ENCODE data around the gene MAU2. TPM values are rescaled to one million over a fixed set of nuclear protein-coding genes. Genes with fewer than 3 reads are reported as not detected.

MAU2 gene
- total and polyA plus RNA-seq, 2 of the 8 experiments (the other 6 are each of a cell fraction or from before 2014, with no cell fraction given): 32.0 to 40.8 TPM

DNA sequence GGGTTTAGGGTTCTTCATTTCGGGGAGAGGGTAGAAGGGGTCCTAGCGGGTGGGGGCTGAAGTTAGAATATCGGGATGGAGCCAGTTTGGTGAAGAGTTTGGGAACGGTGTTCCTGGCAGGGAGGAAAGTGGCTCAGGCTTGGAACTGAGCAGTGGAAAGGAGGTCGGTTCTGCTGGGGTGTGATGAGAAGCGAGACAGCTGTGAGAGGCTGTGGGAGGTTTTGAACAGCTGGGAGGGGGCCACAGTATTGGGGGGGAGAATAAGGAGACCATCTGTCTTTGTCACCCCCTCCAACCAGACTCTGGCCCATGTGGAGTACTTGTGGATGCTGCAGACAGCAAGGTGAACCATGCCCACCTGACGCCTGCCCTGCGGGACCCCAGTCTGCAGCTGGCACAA is 46.5 kb upstream of the MAU2 start:
- 88% methylated on average over 4 of the region's 8 CpGs; no CpG with 5 or more reads in 1 of the 2 experiments for WGBS, 2 experiments (ENCODE audit: extremely low coverage in 1 of 2, insufficient coverage in 1 of 2, insufficient read length in 1 of 2, insufficient replicate concordance in 2 of 2, low coverage in 1 of 2, low lambda C conversion rate in 2 of 2, missing lambda C conversion rate in 1 of 2)
- TF ChIP-seq GABPA (IDR thresholded peaks at IDR 0.05; ENCODE audit: borderline replicate concordance, insufficient read depth, low read length) (no peak), TAF7 (optimal IDR thresholded peaks at IDR 0.05; ENCODE audit: borderline replicate concordance, low read depth, low read length) (no peak), CREB1 (IDR thresholded peaks at IDR 0.05) (no peak), TBP (IDR thresholded peaks at IDR 0.05; ENCODE audit: low read depth, low read length) (no peak), TEAD4 (IDR thresholded peaks at IDR 0.05; ENCODE audit: low read depth, low read length) (no peak), POU5F1 (IDR thresholded peaks at IDR 0.05; ENCODE audit: low read depth, low read length) (no peak), HDAC6 (IDR thresholded peaks at IDR 0.05; ENCODE audit: low read depth, low read length) (no peak), EZH2 (IDR thresholded peaks at IDR 0.05; ENCODE audit: low read depth, low read length, severe bottlenecking) (no peak)
- H3K4ac ChIP-seq (replicated peaks; ENCODE audit: insufficient read length, low read depth, low read length): no peak overlapping the region
- no peak overlapping the region for H2BK12ac ChIP-seq (ENCODE audit: low read depth, low read length)
- no peak overlapping the region for H2BK20ac ChIP-seq (ENCODE audit: low read length)
- H3K56ac ChIP-seq (replicated peaks; ENCODE audit: insufficient read length, low read depth, low read length): no peak overlapping the region
- no peak overlapping the region for H3K14ac ChIP-seq (ENCODE audit: insufficient read length)
- H2AK5ac ChIP-seq (ENCODE audit: low read depth, low read length): no peak overlapping the region
- ChIA-PET POLR2A (ENCODE audit: partially characterized antibody) (interaction anchor here (1.1 to 1.3 kb wide), 3 partner anchors 31 to 67 kb away, joined by 3 to 5 read pairs (median 3); partner anchors contain the start of gene SUGP1), CTCF (ENCODE audit: partially characterized antibody) (interaction anchor here (0.7 to 1.2 kb wide), 3 partner anchors 14 to 387 kb away, joined by 3 read pairs; no protein-coding TSS in a partner anchor)
- H3K79me1 ChIP-seq (ENCODE audit: low read depth, low read length): no peaks in the 10 kb centered on the region; the same call in 1 of the 2 replicates
- DNase-seq (ENCODE audit: low read depth in 1 of 2, low spot score in 2 of 2) (no peak), FAIRE-seq (no peak)
- no peak overlapping the region; a peak in 1 of 4 replicates for H3K4me2 ChIP-seq (ENCODE audit: insufficient read depth in 1 of 2, low read depth in 2 of 2, low read length in 2 of 2)
- no peaks in the 10 kb centered on the region; a peak in 1 of 7 replicates for H3K27me3 ChIP-seq (replicated peaks in 1 of 4; ENCODE audit: control insufficient read depth in 3 of 4, extremely low read depth in 1 of 4, insufficient read depth in 3 of 4, low read length in 3 of 4)
- no peak overlapping the region for H2BK15ac ChIP-seq (ENCODE audit: low read length)
- no peak overlapping the region for H4K91ac ChIP-seq (replicated peaks; ENCODE audit: insufficient read length, low read length)
- no peaks in the 10 kb centered on the region for H3K9me3 ChIP-seq (ENCODE audit: insufficient read depth in 2 of 2, low read depth in 1 of 2, low read length in 1 of 2)
- H2AFZ ChIP-seq (ENCODE audit: low read length): no peak overlapping the region
- no peaks in the 10 kb centered on the region for H3K79me2 ChIP-seq (ENCODE audit: control insufficient read depth in 1 of 2, insufficient read depth in 2 of 2, low read length in 2 of 2)
- no peak overlapping the region for H4K5ac ChIP-seq (ENCODE audit: insufficient read length, low read depth, low read length)
- H4K20me1 ChIP-seq (replicated peaks in 1 of 2; ENCODE audit: control insufficient read depth in 1 of 2, insufficient read depth in 2 of 2, low read length in 2 of 2): peaks cover 0 to 14% of the 10 kb centered on the region in 2 experiments
- H3K36me3 ChIP-seq (ENCODE audit: control insufficient read depth in 2 of 4, insufficient read depth in 4 of 4, low read length in 3 of 4): peaks cover 5 to 21% (median 16%) of the 10 kb centered on the region in 4 experiments
- no peak overlapping the region for H3K9ac ChIP-seq (replicated peaks in 1 of 4; ENCODE audit: extremely low read depth in 1 of 4, low read depth in 3 of 4, low read length in 3 of 4)
- no peak overlapping the region for H3K18ac ChIP-seq (ENCODE audit: extremely low read depth, low read length)
- no peak overlapping the region for H3K27ac ChIP-seq (ENCODE audit: low read depth, low read length)
- H3K23ac ChIP-seq (ENCODE audit: insufficient read length): no peak overlapping the region
- no peak overlapping the region for H2BK120ac ChIP-seq (replicated peaks; ENCODE audit: low read depth, low read length)
- peaks cover 2% of the 10 kb centered on the region; the same call in 1 of the 2 replicates for H3K23me2 ChIP-seq (ENCODE audit: low read depth, low read length)
- H3K4me3 ChIP-seq (ENCODE audit: extremely low read depth in 1 of 4, insufficient read depth in 2 of 4, low read depth in 3 of 4, low read length in 4 of 4): no peak overlapping the region
- no peak overlapping the region for H4K8ac ChIP-seq (ENCODE audit: extremely low read depth, insufficient read depth, low read length)
- H3K4me1 ChIP-seq (replicated peaks in 1 of 4; ENCODE audit: control insufficient read depth in 3 of 4, insufficient read depth in 4 of 4, low read length in 3 of 4): peaks cover 0 to 7% (median 5%) of the 10 kb centered on the region in 4 experiments; a peak in 5 of 7 replicates
- H2BK5ac ChIP-seq (ENCODE audit: low read depth, low read length): no peak overlapping the region
